GM18861 (cell line): ENCODE results near the gene SSR3.
A peak's percentile ranks its signal among the peaks of the same experiment; 100 is the strongest.

Experiments used
- ATAC-seq: cut with Tn5 transposase; IDR thresholded peaks from one replicate; pipeline ENCODE4 v1.9.1; 2021; ENCODE audit not compliant: unreplicated experiment

The SSR3 gene

GRCh38 chr3:156539802-156540201, 15.1 kb downstream of the SSR3 start:
- ATAC-seq = no peak

GRCh38 chr3:156539051-156539450, 15.9 kb downstream of the SSR3 start:
- no peak for ATAC-seq

GRCh38 chr3:156536524-156537316, 18.2 kb downstream of the SSR3 start:
- no peak for ATAC-seq

- ATAC-seq = no peak
Observed at GRCh38 chr3:156535798-156536197, 19.1 kb downstream of the SSR3 start.

GRCh38 chr3:156535162-156535627, 19.7 kb downstream of the SSR3 start:
- no peak for ATAC-seq

- ATAC-seq = no peak
Observed at GRCh38 chr3:156533205-156533604, 21.7 kb downstream of the SSR3 start.

GRCh38 chr3:156532730-156533129, 22.2 kb downstream of the SSR3 start:
- ATAC-seq = no peak

- ATAC-seq = no peak
Observed at GRCh38 chr3:156530980-156531379, 23.9 kb downstream of the SSR3 start.

- no peak for ATAC-seq
Observed at GRCh38 chr3:156527060-156527459, 27.9 kb downstream of the SSR3 start.

- no peak for ATAC-seq
Observed at GRCh38 chr3:156525808-156526207, 29.1 kb downstream of the SSR3 start.

GRCh38 chr3:156522673-156523072, 32.2 kb downstream of the SSR3 start:
- ATAC-seq = no peak

- ATAC-seq = peak; percentile 84
Observed at GRCh38 chr3:156519758-156520162, 35.2 kb downstream of the SSR3 start.

GRCh38 chr3:156518726-156519125, 36.2 kb downstream of the SSR3 start:
- ATAC-seq = no peak

GRCh38 chr3:156516961-156517360, 38.0 kb downstream of the SSR3 start:
- ATAC-seq = no peak

- no peak for ATAC-seq
Observed at GRCh38 chr3:156516284-156516683, 38.6 kb downstream of the SSR3 start.

GRCh38 chr3:156513619-156514018, 41.3 kb downstream of the SSR3 start:
- ATAC-seq = no peak

- no peak for ATAC-seq
Observed at GRCh38 chr3:156511987-156512677, 42.8 kb downstream of the SSR3 start.

- ATAC-seq = peak; percentile 80
Observed at GRCh38 chr3:156509189-156510174, 45.4 kb downstream of the SSR3 start.

GRCh38 chr3:156507285-156507684, 47.6 kb downstream of the SSR3 start:
- no peak for ATAC-seq

- ATAC-seq = no peak
Observed at GRCh38 chr3:156498307-156498706, 56.6 kb downstream of the SSR3 start.

- no peak for ATAC-seq
Observed at GRCh38 chr3:156497326-156497725, 57.6 kb downstream of the SSR3 start.
